WTC11 (cell line): ENCODE data around the gene CDKN2AIP. TPM values are rescaled to one million over a fixed set of nuclear protein-coding genes. Genes with fewer than 3 reads are reported as not detected.

ENCODE experiments used
- ATAC-seq: fragments of 200-7000 bp; cut with Tn5 transposase; 2 replicates; pipeline ENCODE4 v1.10.0; 2021; ENCODE audit warnings: mild to moderate bottlenecking, moderate library complexity
- CTCF ChIA-PET: fragments of 300-600 bp; sonication (Branson Sonifier 250); formaldehyde crosslinking; loops from one replicate; lab custom pipeline; 2021; ENCODE audit warnings: antibody characterized with exemption; lab: Charles Lee
- POLR2A ChIA-PET: fragments of 350-600 bp; sonication (Branson Sonifier 250); formaldehyde crosslinking; loops from one replicate; lab custom pipeline; 2021; ENCODE audit warnings: antibody characterized with exemption; lab: Charles Lee
- DNase-seq: peaks from one replicate; pipeline ENCODE4 v3.0.0; 2021; ENCODE audit warnings: low spot score
- H3K27ac Mint-ChIP-seq: 2 replicates; pipeline ENCODE4 v1.8.0; 2021; ENCODE audit warnings: mixed read lengths
- H3K27me3 Mint-ChIP-seq: 2 replicates; pipeline ENCODE4 v1.8.0; 2021; ENCODE audit warnings: low read depth, mild to moderate bottlenecking, moderate library complexity, mixed read lengths
- H3K36me3 Mint-ChIP-seq: 2 replicates; pipeline ENCODE4 v1.8.0; 2021; ENCODE audit warnings: mixed read lengths
- H3K4me1 Mint-ChIP-seq: 2 replicates; pipeline ENCODE4 v1.8.0; 2022; ENCODE audit warnings: mixed read lengths
- H3K4me3 Mint-ChIP-seq: 2 replicates; pipeline ENCODE4 v1.8.0; 2021; ENCODE audit warnings: mild to moderate bottlenecking, moderate library complexity, mixed read lengths
- H3K9me3 Mint-ChIP-seq: 2 replicates; pipeline ENCODE4 v1.8.0; 2021; ENCODE audit warnings: mixed read lengths
- ATF1 ChIP-seq: sonication (generic); formaldehyde crosslinking; IDR thresholded peaks from 2 replicates; pipeline ENCODE4 v1.8.1; 2023; ENCODE audit warnings: mild to moderate bottlenecking, moderate library complexity, missing genetic modification reagents
- CBFB ChIP-seq: sonication (generic); formaldehyde crosslinking; IDR thresholded peaks from 2 replicates; pipeline ENCODE4 v1.8.1; 2022; ENCODE audit warnings: mild to moderate bottlenecking, low read depth, missing genetic modification reagents
- CREM ChIP-seq: sonication (generic); formaldehyde crosslinking; IDR thresholded peaks from 2 replicates; pipeline ENCODE4 v1.8.1; 2022; ENCODE audit warnings: mild to moderate bottlenecking, missing genetic modification reagents, moderate library complexity
- ESRRA ChIP-seq: sonication (generic); formaldehyde crosslinking; IDR thresholded peaks from 2 replicates; pipeline ENCODE4 v1.8.1; 2022; ENCODE audit warnings: mild to moderate bottlenecking, missing genetic modification reagents, borderline replicate concordance
- ETV6 ChIP-seq: sonication (generic); formaldehyde crosslinking; IDR thresholded peaks from 2 replicates; pipeline ENCODE4 v1.8.1; 2022; ENCODE audit warnings: mild to moderate bottlenecking, missing genetic modification reagents
- MYBL2 ChIP-seq: sonication (generic); formaldehyde crosslinking; IDR thresholded peaks from 2 replicates; pipeline ENCODE4 v1.8.1; 2023; ENCODE audit warnings: mild to moderate bottlenecking, moderate library complexity, missing genetic modification reagents
- TEAD1 ChIP-seq: sonication (generic); formaldehyde crosslinking; IDR thresholded peaks from 2 replicates; pipeline ENCODE4 v1.8.0; 2022; ENCODE audit warnings: mild to moderate bottlenecking, missing genetic modification reagents
- ZNF263 ChIP-seq: sonication (generic); formaldehyde crosslinking; IDR thresholded peaks from 2 replicates; pipeline ENCODE4 v1.8.1; 2022; ENCODE audit warnings: low read depth, mild to moderate bottlenecking, moderate library complexity, missing genetic modification reagents
- total RNA-seq: library from RNA; stranded (reverse); gene quantifications from 3 replicates; pipeline ENCODE4 v1.2.3, GENCODE V29; 2021
- TF ChIP-seq, protein P1 (sequence below): fragments of 250-450 bp; sonication (Bioruptor Pico); IDR thresholded peaks from 2 replicates; pipeline ENCODE4 v1.9.0; 2021; ENCODE audit warnings: mild to moderate bottlenecking
- TF ChIP-seq, protein P2 (sequence below): sonication (generic); formaldehyde crosslinking; IDR thresholded peaks from 2 replicates; pipeline ENCODE4 v1.8.1; 2023; ENCODE audit warnings: mild to moderate bottlenecking, missing genetic modification reagents, moderate library complexity
- TF ChIP-seq, protein P3 (sequence below): sonication (generic); formaldehyde crosslinking; IDR thresholded peaks from 2 replicates; pipeline ENCODE4 v1.8.1; 2022; ENCODE audit warnings: mild to moderate bottlenecking, moderate library complexity, missing genetic modification reagents
- TF ChIP-seq, protein P4 (sequence below): fragments of 250-450 bp; sonication (Bioruptor Pico); IDR thresholded peaks from 2 replicates; pipeline ENCODE4 v1.9.0; 2021; ENCODE audit warnings: mild to moderate bottlenecking
- TF ChIP-seq, protein P5 (sequence below): sonication (generic); formaldehyde crosslinking; IDR thresholded peaks from 2 replicates; pipeline ENCODE4 v1.8.0; 2022; ENCODE audit warnings: mild to moderate bottlenecking, missing genetic modification reagents
- TF ChIP-seq, protein P6 (sequence below): sonication (generic); formaldehyde crosslinking; IDR thresholded peaks from 2 replicates; pipeline ENCODE4 v1.8.0; 2022; ENCODE audit warnings: mild to moderate bottlenecking, missing genetic modification reagents
- TF ChIP-seq, protein P7 (sequence below): sonication (generic); formaldehyde crosslinking; IDR thresholded peaks from 2 replicates; pipeline ENCODE4 v1.8.0; 2023; ENCODE audit warnings: missing genetic modification reagents
- TF ChIP-seq, protein P8 (sequence below): sonication (generic); formaldehyde crosslinking; IDR thresholded peaks from 2 replicates; pipeline ENCODE4 v1.8.1; 2022; ENCODE audit warnings: missing genetic modification reagents, borderline replicate concordance
- TF ChIP-seq, protein P9 (sequence below): sonication (generic); formaldehyde crosslinking; IDR thresholded peaks from 2 replicates; pipeline ENCODE4 v1.8.0; 2023; ENCODE audit warnings: missing genetic modification reagents, mild to moderate bottlenecking, borderline replicate concordance

CDKN2AIP gene
- total RNA-seq, 1 experiment from 2014 or later, result 13.7 TPM

DNA sequence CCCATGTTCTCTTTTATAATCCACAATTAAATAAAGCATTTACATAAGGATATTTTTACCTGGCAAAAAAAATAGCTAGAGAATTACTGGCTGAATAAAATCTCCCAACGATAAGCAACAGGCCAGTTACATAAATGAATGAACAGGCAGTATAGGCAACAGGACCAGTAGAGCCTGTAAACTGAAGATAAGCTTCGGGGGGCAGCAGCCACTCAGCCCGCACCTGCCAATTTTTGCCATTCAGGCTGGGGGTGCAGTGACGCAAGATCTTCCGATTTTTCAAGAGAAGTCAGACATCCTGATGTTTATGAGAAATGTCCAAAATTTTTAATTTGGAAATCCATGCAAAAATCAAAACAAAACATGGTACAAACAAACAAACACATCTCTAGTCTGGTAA is 49.0 kb upstream of the CDKN2AIP start:
- CTCF ChIA-PET, result no interaction called here

More for the DNA sequence above, 49.0 kb upstream of the CDKN2AIP start:
- H3K9me3 Mint-ChIP-seq, result no peaks in the 10 kb centered on the region
- DNase-seq, result no peak
- TF ChIP-seq, protein P1, sequence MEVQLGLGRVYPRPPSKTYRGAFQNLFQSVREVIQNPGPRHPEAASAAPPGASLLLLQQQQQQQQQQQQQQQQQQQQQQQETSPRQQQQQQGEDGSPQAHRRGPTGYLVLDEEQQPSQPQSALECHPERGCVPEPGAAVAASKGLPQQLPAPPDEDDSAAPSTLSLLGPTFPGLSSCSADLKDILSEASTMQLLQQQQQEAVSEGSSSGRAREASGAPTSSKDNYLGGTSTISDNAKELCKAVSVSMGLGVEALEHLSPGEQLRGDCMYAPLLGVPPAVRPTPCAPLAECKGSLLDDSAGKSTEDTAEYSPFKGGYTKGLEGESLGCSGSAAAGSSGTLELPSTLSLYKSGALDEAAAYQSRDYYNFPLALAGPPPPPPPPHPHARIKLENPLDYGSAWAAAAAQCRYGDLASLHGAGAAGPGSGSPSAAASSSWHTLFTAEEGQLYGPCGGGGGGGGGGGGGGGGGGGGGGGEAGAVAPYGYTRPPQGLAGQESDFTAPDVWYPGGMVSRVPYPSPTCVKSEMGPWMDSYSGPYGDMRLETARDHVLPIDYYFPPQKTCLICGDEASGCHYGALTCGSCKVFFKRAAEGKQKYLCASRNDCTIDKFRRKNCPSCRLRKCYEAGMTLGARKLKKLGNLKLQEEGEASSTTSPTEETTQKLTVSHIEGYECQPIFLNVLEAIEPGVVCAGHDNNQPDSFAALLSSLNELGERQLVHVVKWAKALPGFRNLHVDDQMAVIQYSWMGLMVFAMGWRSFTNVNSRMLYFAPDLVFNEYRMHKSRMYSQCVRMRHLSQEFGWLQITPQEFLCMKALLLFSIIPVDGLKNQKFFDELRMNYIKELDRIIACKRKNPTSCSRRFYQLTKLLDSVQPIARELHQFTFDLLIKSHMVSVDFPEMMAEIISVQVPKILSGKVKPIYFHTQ (CRISPR knock-in tag), result no peak
- TF ChIP-seq TEAD1, result no peak
- TF ChIP-seq, protein P2, sequence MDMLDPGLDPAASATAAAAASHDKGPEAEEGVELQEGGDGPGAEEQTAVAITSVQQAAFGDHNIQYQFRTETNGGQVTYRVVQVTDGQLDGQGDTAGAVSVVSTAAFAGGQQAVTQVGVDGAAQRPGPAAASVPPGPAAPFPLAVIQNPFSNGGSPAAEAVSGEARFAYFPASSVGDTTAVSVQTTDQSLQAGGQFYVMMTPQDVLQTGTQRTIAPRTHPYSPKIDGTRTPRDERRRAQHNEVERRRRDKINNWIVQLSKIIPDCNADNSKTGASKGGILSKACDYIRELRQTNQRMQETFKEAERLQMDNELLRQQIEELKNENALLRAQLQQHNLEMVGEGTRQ (CRISPR knock-in tag), result no peak
- no peak for TF ChIP-seq ETV6 (CRISPR knock-in tag)
- no peak for TF ChIP-seq ATF1 (CRISPR knock-in tag)
- TF ChIP-seq, protein P3, sequence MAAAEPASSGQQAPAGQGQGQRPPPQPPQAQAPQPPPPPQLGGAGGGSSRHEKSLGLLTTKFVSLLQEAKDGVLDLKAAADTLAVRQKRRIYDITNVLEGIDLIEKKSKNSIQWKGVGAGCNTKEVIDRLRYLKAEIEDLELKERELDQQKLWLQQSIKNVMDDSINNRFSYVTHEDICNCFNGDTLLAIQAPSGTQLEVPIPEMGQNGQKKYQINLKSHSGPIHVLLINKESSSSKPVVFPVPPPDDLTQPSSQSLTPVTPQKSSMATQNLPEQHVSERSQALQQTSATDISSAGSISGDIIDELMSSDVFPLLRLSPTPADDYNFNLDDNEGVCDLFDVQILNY (CRISPR knock-in tag), result no peak
- TF ChIP-seq, protein P4, sequence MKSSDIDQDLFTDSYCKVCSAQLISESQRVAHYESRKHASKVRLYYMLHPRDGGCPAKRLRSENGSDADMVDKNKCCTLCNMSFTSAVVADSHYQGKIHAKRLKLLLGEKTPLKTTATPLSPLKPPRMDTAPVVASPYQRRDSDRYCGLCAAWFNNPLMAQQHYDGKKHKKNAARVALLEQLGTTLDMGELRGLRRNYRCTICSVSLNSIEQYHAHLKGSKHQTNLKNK (CRISPR knock-in tag), result no peak
- TF ChIP-seq ZNF263 (CRISPR knock-in tag), result no peak
- TF ChIP-seq, protein P5, sequence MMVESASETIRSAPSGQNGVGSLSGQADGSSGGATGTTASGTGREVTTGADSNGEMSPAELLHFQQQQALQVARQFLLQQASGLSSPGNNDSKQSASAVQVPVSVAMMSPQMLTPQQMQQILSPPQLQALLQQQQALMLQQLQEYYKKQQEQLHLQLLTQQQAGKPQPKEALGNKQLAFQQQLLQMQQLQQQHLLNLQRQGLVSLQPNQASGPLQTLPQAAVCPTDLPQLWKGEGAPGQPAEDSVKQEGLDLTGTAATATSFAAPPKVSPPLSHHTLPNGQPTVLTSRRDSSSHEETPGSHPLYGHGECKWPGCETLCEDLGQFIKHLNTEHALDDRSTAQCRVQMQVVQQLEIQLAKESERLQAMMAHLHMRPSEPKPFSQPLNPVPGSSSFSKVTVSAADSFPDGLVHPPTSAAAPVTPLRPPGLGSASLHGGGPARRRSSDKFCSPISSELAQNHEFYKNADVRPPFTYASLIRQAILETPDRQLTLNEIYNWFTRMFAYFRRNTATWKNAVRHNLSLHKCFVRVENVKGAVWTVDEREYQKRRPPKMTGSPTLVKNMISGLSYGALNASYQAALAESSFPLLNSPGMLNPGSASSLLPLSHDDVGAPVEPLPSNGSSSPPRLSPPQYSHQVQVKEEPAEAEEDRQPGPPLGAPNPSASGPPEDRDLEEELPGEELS, result no peak
- TF ChIP-seq, protein P6, sequence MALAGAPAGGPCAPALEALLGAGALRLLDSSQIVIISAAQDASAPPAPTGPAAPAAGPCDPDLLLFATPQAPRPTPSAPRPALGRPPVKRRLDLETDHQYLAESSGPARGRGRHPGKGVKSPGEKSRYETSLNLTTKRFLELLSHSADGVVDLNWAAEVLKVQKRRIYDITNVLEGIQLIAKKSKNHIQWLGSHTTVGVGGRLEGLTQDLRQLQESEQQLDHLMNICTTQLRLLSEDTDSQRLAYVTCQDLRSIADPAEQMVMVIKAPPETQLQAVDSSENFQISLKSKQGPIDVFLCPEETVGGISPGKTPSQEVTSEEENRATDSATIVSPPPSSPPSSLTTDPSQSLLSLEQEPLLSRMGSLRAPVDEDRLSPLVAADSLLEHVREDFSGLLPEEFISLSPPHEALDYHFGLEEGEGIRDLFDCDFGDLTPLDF (CRISPR knock-in tag), result no peak
- TF ChIP-seq, protein P7, sequence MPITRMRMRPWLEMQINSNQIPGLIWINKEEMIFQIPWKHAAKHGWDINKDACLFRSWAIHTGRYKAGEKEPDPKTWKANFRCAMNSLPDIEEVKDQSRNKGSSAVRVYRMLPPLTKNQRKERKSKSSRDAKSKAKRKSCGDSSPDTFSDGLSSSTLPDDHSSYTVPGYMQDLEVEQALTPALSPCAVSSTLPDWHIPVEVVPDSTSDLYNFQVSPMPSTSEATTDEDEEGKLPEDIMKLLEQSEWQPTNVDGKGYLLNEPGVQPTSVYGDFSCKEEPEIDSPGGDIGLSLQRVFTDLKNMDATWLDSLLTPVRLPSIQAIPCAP (CRISPR knock-in tag), result no peak
- no peak for TF ChIP-seq ESRRA
- TF ChIP-seq, protein P8, sequence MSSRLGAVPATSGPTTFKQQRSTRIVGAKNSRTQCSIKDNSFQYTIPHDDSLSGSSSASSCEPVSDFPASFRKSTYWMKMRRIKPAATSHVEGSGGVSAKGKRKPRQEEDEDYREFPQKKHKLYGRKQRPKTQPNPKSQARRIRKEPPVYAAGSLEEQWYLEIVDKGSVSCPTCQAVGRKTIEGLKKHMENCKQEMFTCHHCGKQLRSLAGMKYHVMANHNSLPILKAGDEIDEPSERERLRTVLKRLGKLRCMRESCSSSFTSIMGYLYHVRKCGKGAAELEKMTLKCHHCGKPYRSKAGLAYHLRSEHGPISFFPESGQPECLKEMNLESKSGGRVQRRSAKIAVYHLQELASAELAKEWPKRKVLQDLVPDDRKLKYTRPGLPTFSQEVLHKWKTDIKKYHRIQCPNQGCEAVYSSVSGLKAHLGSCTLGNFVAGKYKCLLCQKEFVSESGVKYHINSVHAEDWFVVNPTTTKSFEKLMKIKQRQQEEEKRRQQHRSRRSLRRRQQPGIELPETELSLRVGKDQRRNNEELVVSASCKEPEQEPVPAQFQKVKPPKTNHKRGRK (CRISPR knock-in tag), result no peak
- no peak for TF ChIP-seq CBFB (CRISPR knock-in tag)
- TF ChIP-seq MYBL2 (CRISPR knock-in tag), result no peak
- TF ChIP-seq, protein P9, sequence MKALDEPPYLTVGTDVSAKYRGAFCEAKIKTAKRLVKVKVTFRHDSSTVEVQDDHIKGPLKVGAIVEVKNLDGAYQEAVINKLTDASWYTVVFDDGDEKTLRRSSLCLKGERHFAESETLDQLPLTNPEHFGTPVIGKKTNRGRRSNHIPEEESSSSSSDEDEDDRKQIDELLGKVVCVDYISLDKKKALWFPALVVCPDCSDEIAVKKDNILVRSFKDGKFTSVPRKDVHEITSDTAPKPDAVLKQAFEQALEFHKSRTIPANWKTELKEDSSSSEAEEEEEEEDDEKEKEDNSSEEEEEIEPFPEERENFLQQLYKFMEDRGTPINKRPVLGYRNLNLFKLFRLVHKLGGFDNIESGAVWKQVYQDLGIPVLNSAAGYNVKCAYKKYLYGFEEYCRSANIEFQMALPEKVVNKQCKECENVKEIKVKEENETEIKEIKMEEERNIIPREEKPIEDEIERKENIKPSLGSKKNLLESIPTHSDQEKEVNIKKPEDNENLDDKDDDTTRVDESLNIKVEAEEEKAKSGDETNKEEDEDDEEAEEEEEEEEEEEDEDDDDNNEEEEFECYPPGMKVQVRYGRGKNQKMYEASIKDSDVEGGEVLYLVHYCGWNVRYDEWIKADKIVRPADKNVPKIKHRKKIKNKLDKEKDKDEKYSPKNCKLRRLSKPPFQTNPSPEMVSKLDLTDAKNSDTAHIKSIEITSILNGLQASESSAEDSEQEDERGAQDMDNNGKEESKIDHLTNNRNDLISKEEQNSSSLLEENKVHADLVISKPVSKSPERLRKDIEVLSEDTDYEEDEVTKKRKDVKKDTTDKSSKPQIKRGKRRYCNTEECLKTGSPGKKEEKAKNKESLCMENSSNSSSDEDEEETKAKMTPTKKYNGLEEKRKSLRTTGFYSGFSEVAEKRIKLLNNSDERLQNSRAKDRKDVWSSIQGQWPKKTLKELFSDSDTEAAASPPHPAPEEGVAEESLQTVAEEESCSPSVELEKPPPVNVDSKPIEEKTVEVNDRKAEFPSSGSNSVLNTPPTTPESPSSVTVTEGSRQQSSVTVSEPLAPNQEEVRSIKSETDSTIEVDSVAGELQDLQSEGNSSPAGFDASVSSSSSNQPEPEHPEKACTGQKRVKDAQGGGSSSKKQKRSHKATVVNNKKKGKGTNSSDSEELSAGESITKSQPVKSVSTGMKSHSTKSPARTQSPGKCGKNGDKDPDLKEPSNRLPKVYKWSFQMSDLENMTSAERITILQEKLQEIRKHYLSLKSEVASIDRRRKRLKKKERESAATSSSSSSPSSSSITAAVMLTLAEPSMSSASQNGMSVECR (CRISPR knock-in tag), result no peak
- no peak for TF ChIP-seq CREM (CRISPR knock-in tag)
- TF ChIP-seq, all 79 proteins: peak for 0
- ATAC-seq, result no peak
- Mint-ChIP-seq H3K36me3 (no peaks in the 10 kb centered on the region), H3K4me3 (no peak overlapping the region), H3K4me1 (peaks cover 13% of the 10 kb centered on the region), H3K27ac (no peak overlapping the region), H3K27me3 (peaks cover 12% of the 10 kb centered on the region)
- POLR2A ChIA-PET, result interaction anchor here (0.5 kb wide), 1 partner anchor 85 kb away, joined by 3 read pairs; no protein-coding TSS in a partner anchor
